Measurements from ENCODE around the gene PRKN.

DNA sequence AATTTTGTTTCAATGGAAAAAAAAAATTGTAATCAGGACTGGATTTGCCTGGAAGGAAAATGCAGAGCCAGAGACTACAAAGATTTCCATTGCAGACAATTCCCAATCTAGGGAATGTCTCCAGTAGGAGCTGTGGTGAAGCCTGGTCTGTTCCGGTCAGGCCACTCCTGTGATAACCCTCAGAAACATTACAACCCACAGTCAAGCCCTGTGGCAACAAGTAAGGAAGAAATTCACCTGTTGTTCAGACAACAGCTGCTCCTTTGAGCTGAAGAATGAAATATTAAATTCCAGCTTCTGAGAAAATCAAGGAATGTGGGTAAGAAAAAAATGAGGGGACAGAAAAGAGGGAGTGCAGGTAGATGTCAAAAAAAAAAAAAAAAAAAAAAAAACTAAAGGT, 8.0 kb downstream of the PRKN start:
- TF ChIP-seq, protein P1, sequence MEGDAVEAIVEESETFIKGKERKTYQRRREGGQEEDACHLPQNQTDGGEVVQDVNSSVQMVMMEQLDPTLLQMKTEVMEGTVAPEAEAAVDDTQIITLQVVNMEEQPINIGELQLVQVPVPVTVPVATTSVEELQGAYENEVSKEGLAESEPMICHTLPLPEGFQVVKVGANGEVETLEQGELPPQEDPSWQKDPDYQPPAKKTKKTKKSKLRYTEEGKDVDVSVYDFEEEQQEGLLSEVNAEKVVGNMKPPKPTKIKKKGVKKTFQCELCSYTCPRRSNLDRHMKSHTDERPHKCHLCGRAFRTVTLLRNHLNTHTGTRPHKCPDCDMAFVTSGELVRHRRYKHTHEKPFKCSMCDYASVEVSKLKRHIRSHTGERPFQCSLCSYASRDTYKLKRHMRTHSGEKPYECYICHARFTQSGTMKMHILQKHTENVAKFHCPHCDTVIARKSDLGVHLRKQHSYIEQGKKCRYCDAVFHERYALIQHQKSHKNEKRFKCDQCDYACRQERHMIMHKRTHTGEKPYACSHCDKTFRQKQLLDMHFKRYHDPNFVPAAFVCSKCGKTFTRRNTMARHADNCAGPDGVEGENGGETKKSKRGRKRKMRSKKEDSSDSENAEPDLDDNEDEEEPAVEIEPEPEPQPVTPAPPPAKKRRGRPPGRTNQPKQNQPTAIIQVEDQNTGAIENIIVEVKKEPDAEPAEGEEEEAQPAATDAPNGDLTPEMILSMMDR (conservative IDR thresholded peaks at IDR 0.05 in 1 of 2, IDR thresholded peaks at IDR 0.05 in 1 of 2; ENCODE audit: low read depth in 1 of 2, low read length in 2 of 2), result no peak
- TF ChIP-seq EZH2 (IDR thresholded peaks at IDR 0.05; ENCODE audit: low read length, missing control alignments), result no peak

All from fibroblast of lung (primary cell).